Measurements from ENCODE around the gene SLIT3. TPM values are rescaled to one million over a fixed set of nuclear protein-coding genes. Genes with fewer than 3 reads are reported as not detected.
A peak's percentile ranks its signal among the peaks of the same experiment; 100 is the strongest.

SLIT3 gene
- total RNA-seq, 4 donors from 2014 or later: 6.8 to 23.1 (median 13.3) TPM

GRCh38 chr5:169286572-169287300 is 14.2 kb downstream of the SLIT3 start:
- Histone ChIP-seq H3K27ac (peak overlapping the region in 1 of 4 donors; percentile 26), H3K4me3 (no peak overlapping the region), H3K27me3 (no peaks in the 10 kb centered on the region), H3K9me3 (no peaks in the 10 kb centered on the region), H3K4me1 (no peaks in the 10 kb centered on the region), H3K36me3 (no peaks in the 10 kb centered on the region)
- DNase-seq: no peak
- TF ChIP-seq CTCF (IDR thresholded peaks at IDR 0.05): no peak
- no peak for TF ChIP-seq POLR2A (IDR thresholded peaks at IDR 0.05)

- TF ChIP-seq CTCF (IDR thresholded peaks at IDR 0.05) (no peak), POLR2A (IDR thresholded peaks at IDR 0.05) (no peak)
- Histone ChIP-seq H3K4me1 (no peaks in the 10 kb centered on the region), H3K27ac (no peak overlapping the region), H3K4me3 (no peak overlapping the region), H3K9me3 (no peaks in the 10 kb centered on the region), H3K27me3 (no peaks in the 10 kb centered on the region), H3K36me3 (no peaks in the 10 kb centered on the region)
- no peak for DNase-seq
These were observed 17.1 kb downstream of the SLIT3 start for GRCh38 chr5:169283887-169284286.

- no peaks in the 10 kb centered on the region for H3K4me1 ChIP-seq
- no peak overlapping the region for H3K27ac ChIP-seq
- TF ChIP-seq CTCF (IDR thresholded peaks at IDR 0.05): no peak
- TF ChIP-seq POLR2A (IDR thresholded peaks at IDR 0.05): no peak
- no peak overlapping the region for H3K4me3 ChIP-seq
- no peaks in the 10 kb centered on the region for H3K36me3 ChIP-seq
- H3K27me3 ChIP-seq: no peaks in the 10 kb centered on the region
- H3K9me3 ChIP-seq: no peaks in the 10 kb centered on the region
- DNase-seq: no peak
These were observed 19.3 kb downstream of the SLIT3 start for GRCh38 chr5:169281625-169282024.

GRCh38 chr5:169280696-169281095 is 20.2 kb downstream of the SLIT3 start:
- no peak overlapping the region for H3K27ac ChIP-seq
- H3K4me1 ChIP-seq: no peaks in the 10 kb centered on the region
- H3K9me3 ChIP-seq: no peaks in the 10 kb centered on the region
- TF ChIP-seq POLR2A (IDR thresholded peaks at IDR 0.05): no peak
- no peak for TF ChIP-seq CTCF (IDR thresholded peaks at IDR 0.05)
- no peak for DNase-seq
- H3K4me3 ChIP-seq: no peak overlapping the region
- H3K27me3 ChIP-seq: no peaks in the 10 kb centered on the region
- H3K36me3 ChIP-seq: no peaks in the 10 kb centered on the region

- no peak for TF ChIP-seq CTCF (IDR thresholded peaks at IDR 0.05)
- TF ChIP-seq POLR2A (IDR thresholded peaks at IDR 0.05): no peak
- Histone ChIP-seq H3K4me1 (no peaks in the 10 kb centered on the region), H3K4me3 (no peak overlapping the region), H3K27ac (no peak overlapping the region), H3K27me3 (no peaks in the 10 kb centered on the region), H3K36me3 (no peaks in the 10 kb centered on the region), H3K9me3 (no peaks in the 10 kb centered on the region)
- no peak for DNase-seq
These were observed 20.7 kb downstream of the SLIT3 start for GRCh38 chr5:169280286-169280685.

Measured in Peyer's patch (tissue), 4 donors.